ENCODE data around the gene NAT14. TPM values are rescaled to one million over a fixed set of nuclear protein-coding genes. Genes with fewer than 3 reads are reported as not detected.

NAT14 gene
- total and polyA plus RNA-seq, 2 of the 8 experiments (the other 6 are each of a cell fraction or from before 2014, with no cell fraction given): 47.1 to 71.2 TPM

GRCh38 chr19:55492362-55492944, 7.5 kb downstream of the NAT14 start (continued):
- TF ChIP-seq, protein P1, sequence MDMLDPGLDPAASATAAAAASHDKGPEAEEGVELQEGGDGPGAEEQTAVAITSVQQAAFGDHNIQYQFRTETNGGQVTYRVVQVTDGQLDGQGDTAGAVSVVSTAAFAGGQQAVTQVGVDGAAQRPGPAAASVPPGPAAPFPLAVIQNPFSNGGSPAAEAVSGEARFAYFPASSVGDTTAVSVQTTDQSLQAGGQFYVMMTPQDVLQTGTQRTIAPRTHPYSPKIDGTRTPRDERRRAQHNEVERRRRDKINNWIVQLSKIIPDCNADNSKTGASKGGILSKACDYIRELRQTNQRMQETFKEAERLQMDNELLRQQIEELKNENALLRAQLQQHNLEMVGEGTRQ (IDR thresholded peaks at IDR 0.05; ENCODE audit: low read length): no peak
- TF ChIP-seq CTBP2 (IDR thresholded peaks at IDR 0.05; ENCODE audit: borderline replicate concordance, insufficient read depth, insufficient read length, low read length): no peak
- no peak for TF ChIP-seq POLR2AphosphoS5 (IDR thresholded peaks at IDR 0.05; ENCODE audit: low read depth, low read length)
- TF ChIP-seq CEBPB (IDR thresholded peaks at IDR 0.05; ENCODE audit: low read depth, low read length): no peak
- TF ChIP-seq TCF12 (IDR thresholded peaks at IDR 0.05; ENCODE audit: low read depth, low read length): no peak
- no peak for TF ChIP-seq ATF3 (IDR thresholded peaks at IDR 0.05; ENCODE audit: insufficient read depth, low read depth, low read length)
